ENCODE data around the gene CMTM7.
A peak's percentile ranks its signal among the peaks of the same experiment; 100 is the strongest.
"Not testable (repeated sequence)": the region's sequence is repeated elsewhere in the genome, so short reads cannot be mapped to it uniquely, and the experiment has no call there.

CMTM7 gene

GRCh38 chr3:32383136-32383711 lies 8.4 kb upstream of the CMTM7 start:
- DNase-seq: no peak

DNA sequence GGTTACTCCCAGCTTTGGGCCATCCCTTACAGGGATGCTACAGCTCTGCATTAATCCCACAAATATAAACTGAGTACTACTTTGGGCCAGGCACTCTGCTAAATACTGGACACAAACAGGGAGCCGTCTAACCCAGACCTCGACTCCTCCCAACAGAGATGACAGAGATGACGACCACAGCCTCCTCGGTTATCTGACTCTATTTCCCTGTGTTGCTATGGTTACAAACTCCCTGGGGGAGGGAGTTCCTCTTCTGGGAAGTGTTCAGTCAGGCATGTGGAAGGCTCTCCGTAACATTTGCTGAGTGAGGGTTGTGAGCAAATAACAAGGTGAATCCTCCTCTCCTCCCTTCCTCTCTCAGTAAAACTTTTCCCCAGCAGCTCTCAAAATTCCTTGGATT lies 6.7 kb upstream of the CMTM7 start:
- DNase-seq: no peak

DNA sequence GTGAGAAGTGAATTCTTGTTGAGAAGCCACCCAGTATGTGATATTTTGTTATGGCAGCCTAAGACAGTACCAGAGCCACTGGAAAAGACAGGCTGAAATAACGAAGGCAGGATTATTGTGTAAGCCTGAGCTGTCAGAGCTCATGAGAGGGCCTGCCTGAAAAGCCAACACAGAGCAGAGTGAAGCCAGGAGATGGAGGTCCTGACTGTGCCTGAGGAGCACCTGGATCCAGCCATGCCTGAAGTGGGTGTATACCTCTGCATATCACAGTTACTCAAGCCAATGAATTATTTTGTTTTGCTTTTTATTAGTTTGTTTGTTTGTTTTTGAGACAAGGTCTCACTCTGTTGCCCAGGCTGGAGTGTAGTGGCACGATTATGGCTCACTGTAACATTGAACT lies 4.1 kb upstream of the CMTM7 start:
- no peak for DNase-seq

DNA sequence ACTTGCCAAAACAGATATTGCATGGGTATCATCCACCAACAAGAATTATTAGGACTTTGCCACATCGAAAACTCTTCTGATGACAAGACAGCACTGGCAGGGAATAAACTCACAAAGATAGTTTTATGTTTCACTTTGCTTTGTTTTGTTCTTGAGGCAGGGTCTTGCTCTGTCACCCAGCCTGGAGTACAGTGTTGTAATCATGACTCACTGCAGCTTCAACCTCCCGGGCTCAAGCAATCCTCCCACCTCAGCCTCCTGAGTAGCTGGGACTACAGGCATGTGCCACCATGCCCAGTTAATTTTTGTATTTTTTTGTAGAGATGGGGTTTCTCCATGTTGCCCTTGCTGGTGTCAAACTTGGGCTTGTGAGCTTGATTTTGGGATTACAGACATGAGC lies 2.1 kb upstream of the CMTM7 start:
- not testable (repeated sequence) for DNase-seq

GRCh38 chr3:32392536-32393302 lies 1.1 kb downstream of the CMTM7 start:
- peak in 3 of 6 experiments; percentile 18 to 61 (median 26) for DNase-seq

DNA sequence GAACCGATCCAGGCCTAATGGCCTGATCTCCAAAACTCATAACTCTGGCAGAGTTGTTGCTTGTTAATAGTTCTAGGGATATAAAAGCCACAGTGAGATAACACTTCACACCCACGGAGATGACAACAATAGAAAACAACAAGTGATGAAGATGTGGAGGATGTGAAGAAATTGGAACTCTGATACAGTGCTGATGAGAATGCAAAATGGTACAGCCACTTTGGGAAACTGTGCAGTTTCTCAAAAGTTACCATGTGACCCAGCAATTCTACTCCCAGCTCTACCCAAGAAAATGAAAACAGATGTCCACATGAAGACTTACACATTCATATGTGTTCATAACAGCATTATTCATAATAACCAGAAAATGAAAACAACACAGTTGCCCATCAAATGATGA lies 3.8 kb downstream of the CMTM7 start:
- no peak for DNase-seq

DNA sequence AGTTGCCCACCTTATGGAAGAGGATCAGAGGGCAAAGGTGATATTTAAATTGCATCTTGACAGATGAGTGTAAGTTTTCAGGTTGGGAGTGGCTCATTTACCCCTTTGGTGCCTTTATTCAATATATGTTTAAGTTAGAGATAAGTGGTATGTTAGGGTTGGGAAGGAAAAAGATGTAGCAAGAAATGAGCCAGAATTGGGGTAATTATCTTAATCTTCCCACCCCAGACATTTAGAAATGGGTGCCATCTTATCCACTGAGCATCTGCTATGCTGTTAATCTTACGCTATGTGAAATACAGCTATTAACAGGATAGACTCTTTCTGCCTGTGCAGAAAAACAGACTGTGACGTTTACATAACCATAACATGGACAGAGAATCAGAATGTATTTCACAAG lies 6.3 kb downstream of the CMTM7 start:
- DNase-seq: no peak

GRCh38 chr3:32398531-32398930 lies 6.9 kb downstream of the CMTM7 start:
- DNase-seq: no peak

GRCh38 chr3:32399030-32399620 lies 7.5 kb downstream of the CMTM7 start:
- DNase-seq: peak in 3 of 6 experiments; percentile 57 to 76 (median 76)

DNA sequence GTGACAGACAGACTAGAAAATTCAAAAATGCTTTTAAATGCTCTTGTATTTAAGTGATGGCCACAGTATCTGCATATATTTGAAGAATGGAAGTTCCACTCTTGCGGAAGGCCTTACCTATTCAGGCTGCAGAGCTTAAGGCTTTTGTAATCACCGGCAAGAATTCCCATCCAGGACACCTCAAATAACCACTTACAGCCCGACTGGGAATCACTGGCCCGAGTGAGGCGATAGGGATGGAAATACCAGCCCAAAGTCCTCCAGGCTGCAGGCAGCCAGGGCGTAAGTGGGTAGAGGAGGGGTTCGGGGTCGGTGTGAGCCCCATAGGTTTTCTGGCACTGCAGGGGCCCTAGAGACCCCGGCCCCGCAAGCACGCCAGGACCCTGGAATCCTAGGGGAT lies 9.5 kb downstream of the CMTM7 start:
- peak in 2 of 6 experiments; percentile 24 to 29 for DNase-seq

- DNase-seq: peak; percentile 37 to 63 (median 50)
Observed at GRCh38 chr3:32401556-32402081, 10.0 kb downstream of the CMTM7 start.

DNA sequence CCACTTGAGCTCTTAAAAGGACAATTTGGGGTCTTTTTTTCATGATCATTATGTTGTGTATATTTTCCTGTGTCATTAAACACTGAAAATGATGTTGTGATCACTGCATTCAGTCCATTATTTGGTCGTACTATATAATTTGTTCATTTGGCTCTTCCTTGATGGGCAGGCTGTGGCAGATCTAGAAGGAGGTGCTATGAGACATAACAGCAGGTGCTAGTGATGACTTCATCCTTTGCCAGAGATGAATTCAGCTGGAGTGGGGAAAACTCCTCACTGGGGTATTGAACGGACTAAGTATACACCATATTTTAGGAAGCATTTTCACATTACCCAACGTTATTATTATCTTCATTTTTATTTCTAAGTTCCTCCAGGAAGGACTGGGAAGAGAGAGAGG lies 12.0 kb downstream of the CMTM7 start:
- DNase-seq: no peak

DNA sequence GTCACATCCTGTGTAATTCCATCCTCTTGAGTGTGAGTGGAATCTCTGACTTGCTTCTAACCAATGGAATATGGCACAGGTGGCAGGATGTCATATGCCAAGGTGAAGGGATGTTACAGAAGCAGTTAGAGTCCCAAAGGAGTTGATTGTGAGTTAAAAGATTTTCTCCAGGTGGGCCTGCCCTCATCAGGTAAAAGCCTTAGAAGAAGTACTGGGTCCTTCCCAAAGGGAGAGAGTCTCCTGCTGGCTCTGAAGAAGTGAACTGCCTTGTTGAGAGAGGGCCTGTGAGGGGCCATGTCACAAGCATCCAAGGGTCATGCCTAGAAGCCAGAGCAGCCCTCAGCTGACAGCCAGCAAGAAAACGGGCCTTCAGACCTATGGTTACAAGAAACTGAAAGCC lies 13.1 kb downstream of the CMTM7 start:
- DNase-seq: no peak

DNA sequence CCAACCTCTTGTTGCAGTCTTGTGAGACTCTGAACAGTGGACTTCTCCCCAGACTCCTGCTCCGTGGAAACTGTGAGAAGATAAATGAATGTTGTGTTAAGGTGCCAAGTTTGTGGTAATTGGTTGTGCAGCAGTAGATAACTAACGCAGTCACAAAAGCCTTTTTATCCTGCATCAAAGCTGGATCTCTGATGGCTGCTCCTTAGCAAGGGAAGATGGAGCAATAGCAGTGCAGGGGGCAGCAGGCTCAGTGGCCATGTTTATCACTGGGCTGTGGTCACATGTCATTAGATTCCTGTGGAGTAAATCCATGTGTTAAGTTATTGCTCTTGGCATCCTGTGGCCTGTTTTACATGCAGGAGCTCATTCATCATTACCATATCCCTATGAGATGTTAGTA lies 13.5 kb downstream of the CMTM7 start:
- DNase-seq: no peak

GRCh38 chr3:32405711-32406323 lies 14.2 kb downstream of the CMTM7 start:
- no peak for DNase-seq

DNA sequence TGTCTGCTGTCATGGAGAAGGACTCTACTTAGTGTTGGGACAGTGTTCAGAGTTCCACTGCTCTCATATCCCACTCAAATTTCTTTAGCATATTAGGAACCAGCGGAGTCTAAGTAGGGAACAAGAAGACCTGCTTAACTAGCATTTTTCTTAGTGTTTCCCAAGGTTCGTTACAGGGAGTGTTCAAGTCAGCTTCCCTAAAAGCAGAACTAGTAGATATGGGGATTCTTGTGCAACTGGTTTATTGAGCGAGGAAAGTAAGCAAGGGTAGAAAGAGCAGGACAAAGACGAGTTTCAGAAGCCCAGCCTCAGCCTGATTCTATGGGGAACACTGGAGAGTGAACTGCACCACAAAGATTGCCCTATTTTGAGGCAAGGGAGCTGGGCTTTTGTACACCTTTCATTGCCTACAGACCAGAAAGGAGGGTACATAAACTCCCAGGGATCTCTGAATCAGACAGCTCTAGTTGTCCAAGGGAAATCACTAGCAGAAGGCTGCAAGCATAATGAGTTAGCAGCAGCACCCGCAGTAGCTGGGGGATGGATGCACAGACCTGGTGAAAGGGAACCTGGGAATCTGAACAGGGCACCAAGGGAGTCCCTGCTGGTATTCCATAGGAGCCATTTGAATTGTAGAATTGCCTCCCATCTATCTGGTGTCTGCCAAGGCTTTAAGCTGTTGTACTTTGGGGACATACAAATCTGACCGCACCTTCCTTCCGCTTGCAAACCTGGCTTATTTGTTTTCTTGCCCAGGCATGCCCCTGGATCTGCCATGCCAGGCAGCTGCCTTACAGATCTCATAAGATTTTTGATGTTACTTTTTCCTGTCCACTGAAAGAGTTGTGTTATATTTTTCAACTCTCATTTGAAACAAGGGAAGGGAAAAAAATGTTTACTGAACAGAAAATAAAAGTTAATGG lies 15.1 kb downstream of the CMTM7 start:
- no peak for DNase-seq

GRCh38 chr3:32410367-32411246 lies 19.0 kb downstream of the CMTM7 start:
- DNase-seq: no peak

DNA sequence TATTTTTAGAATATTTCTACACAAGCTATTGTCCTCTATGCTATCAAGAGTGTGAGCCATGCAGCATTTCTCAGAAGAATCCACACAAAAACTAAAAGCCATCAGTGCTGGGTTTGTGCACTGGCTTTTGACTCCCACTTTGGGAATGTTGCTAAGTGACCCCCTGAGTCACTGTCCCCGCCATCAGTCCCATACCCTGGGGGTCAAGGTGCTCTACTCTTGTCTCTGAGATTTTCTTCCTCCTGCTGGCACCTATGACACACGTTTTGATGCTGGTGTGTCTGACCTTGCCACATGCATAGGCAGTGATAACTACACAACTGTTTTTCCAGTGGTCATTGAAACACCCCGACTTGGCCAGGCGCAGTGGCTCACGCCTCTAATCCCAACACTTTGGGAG lies 19.8 kb downstream of the CMTM7 start:
- DNase-seq: no peak

- no peak for DNase-seq
Observed at GRCh38 chr3:32412887-32413286, 21.2 kb downstream of the CMTM7 start.

- no peak for DNase-seq
Observed at GRCh38 chr3:32413845-32414521, 22.3 kb downstream of the CMTM7 start.

Data from stimulated activated naive CD4-positive, alpha-beta T cell (primary cell).